K562 (cell line): Measurements from ENCODE around the gene RNF26. TPM values are rescaled to one million over a fixed set of nuclear protein-coding genes. Genes with fewer than 3 reads are reported as not detected.
A peak's percentile ranks its signal among the peaks of the same experiment; 100 is the strongest.

Experiments
- ARHGAP35 ChIP-seq: fragments of 450-650 bp; IDR thresholded peaks from 2 replicates; pipeline ENCODE4 v1.6.1; 2018; ENCODE audit not compliant: partially characterized antibody
- ARID1B ChIP-seq: fragments of 450-650 bp; IDR thresholded peaks from 2 replicates; pipeline ENCODE4 v1.6.1; 2016; ENCODE audit warnings: antibody characterized with exemption, mild to moderate bottlenecking, inconsistent platforms
- CBFA2T3 ChIP-seq: fragments of 450-650 bp; IDR thresholded peaks from 2 replicates; pipeline ENCODE4 v1.6.1; 2017
- EGR1 ChIP-seq: fragments of 450-650 bp; conservative IDR thresholded peaks from 2 replicates; pipeline ENCODE4 v1.6.1; 2017; ENCODE audit warnings: mild to moderate bottlenecking
- EP300 ChIP-seq: IDR thresholded peaks from 2 replicates; pipeline ENCODE4 v1.6.1; 2012; ENCODE audit warnings: low read length, improper control_type of control experiment
- ETV1 ChIP-seq: fragments of 450-650 bp; conservative IDR thresholded peaks from 2 replicates; pipeline ENCODE4 v1.6.1; 2016; ENCODE audit warnings: missing genetic modification characterization, control low read depth, low read depth, missing compliant biosample characterization
- ETV5 ChIP-seq: sonication (generic); formaldehyde crosslinking; IDR thresholded peaks from 2 replicates; pipeline ENCODE4 v1.4.0; 2020; ENCODE audit warnings: low read depth, mild to moderate bottlenecking, missing genetic modification reagents
- FOXM1 ChIP-seq, 2 experiments: fragments of 450-650 bp in 1 of 2; sonication (generic) in 1 of 2; formaldehyde crosslinking in 1 of 2; IDR thresholded peaks; 2 replicates each; pipeline versions ENCODE4 v1.6.1 to v1.9.0; 2017 to 2022; ENCODE audit warnings: low read depth in 2 of 2, mild to moderate bottlenecking in 2 of 2, missing genetic modification reagents in 1 of 2, moderate library complexity in 1 of 2
- HDAC2 ChIP-seq: fragments of 450-650 bp; IDR thresholded peaks from 2 replicates; pipeline ENCODE4 v1.6.1; 2016; ENCODE audit warnings: mild to moderate bottlenecking
- KDM1A ChIP-seq, 2 experiments: fragments of 450-650 bp; IDR thresholded peaks; 2 replicates each; pipeline ENCODE4 v1.6.1; 2016; ENCODE audit warnings: mild to moderate bottlenecking in 2 of 2
- MNT ChIP-seq, 2 experiments: fragments of 450-650 bp; conservative IDR thresholded peaks; 2 replicates each; pipeline ENCODE4 v1.6.1; 2017; ENCODE audit warnings: mild to moderate bottlenecking in 2 of 2, moderate library complexity in 2 of 2
- MTA3 ChIP-seq: fragments of 450-650 bp; formaldehyde crosslinking; IDR thresholded peaks from 2 replicates; pipeline ENCODE4 v1.6.1; 2017; ENCODE audit warnings: mild to moderate bottlenecking, borderline replicate concordance
- NFIC ChIP-seq: fragments of 450-650 bp; IDR thresholded peaks from 2 replicates; pipeline ENCODE4 v1.6.1; 2017; ENCODE audit warnings: mild to moderate bottlenecking, inconsistent platforms
- PHF20 ChIP-seq: fragments of 450-650 bp; IDR thresholded peaks from 2 replicates; pipeline ENCODE4 v1.6.1; 2018; ENCODE audit not compliant: partially characterized antibody
- RNF2 ChIP-seq: sonication (generic); IDR thresholded peaks from 2 replicates; pipeline ENCODE4 v1.6.1; 2016
- TBL1XR1 ChIP-seq, 2 experiments: IDR thresholded peaks; 2 replicates each; pipeline ENCODE4 v1.6.1; 2012; ENCODE audit warnings: improper control_type of control experiment in 2 of 2, low read length in 2 of 2, mild to moderate bottlenecking in 1 of 2
- TCF3 ChIP-seq: sonication (generic); formaldehyde crosslinking; IDR thresholded peaks from 2 replicates; pipeline ENCODE4 v1.4.0; 2020; ENCODE audit warnings: mild to moderate bottlenecking, missing genetic modification reagents
- TEAD4 ChIP-seq, 2 experiments: sonication (generic) in 1 of 2; formaldehyde crosslinking in 1 of 2; IDR thresholded peaks; 2 replicates each; pipeline versions ENCODE4 v1.6.1 to v1.8.0; 2012 to 2022; ENCODE audit warnings: borderline replicate concordance in 1 of 2, inconsistent platforms in 1 of 2, low read length in 1 of 2, mild to moderate bottlenecking in 1 of 2, missing genetic modification reagents in 1 of 2
- THRAP3 ChIP-seq: fragments of 450-650 bp; IDR thresholded peaks from 2 replicates; pipeline ENCODE4 v1.6.1; 2016; ENCODE audit warnings: mild to moderate bottlenecking, inconsistent platforms, borderline replicate concordance
- ZBTB8A ChIP-seq: fragments of 450-650 bp; IDR thresholded peaks from 2 replicates; pipeline ENCODE4 v1.6.1; 2018; ENCODE audit warnings: mild to moderate bottlenecking, moderate library complexity; ENCODE audit not compliant: partially characterized antibody
- ZNF134 ChIP-seq: fragments of 250-450 bp; sonication (Bioruptor Pico); conservative IDR thresholded peaks from 2 replicates; pipeline ENCODE4 v1.4.0; 2020
- ZNF253 ChIP-seq: fragments of 250-450 bp; sonication (Bioruptor Pico); conservative IDR thresholded peaks from 2 replicates; pipeline ENCODE4 v1.6.1; 2021; ENCODE audit warnings: mild to moderate bottlenecking
- polyA plus RNA-seq, 8 experiments: library from polyadenylated mRNA; depleted of rRNA in 4 of 8; stranded (reverse) in 5 of 8; unstranded in 3 of 8; fragments of >200 nt; fragmentation: Nextera tagmentation in 2 of 8; fragmentation: Illumina TruSeq in 1 of 8; extraction: Ambion mirVana in 2 of 8; extraction: Trizol in 1 of 8; gene quantifications; 2 replicates each; pipeline versions ENCODE4 v1.2.1 to v1.2.3, GENCODE V29; 2011 to 2014; ENCODE audit warnings: inconsistent platforms in 1 of 8, missing spikeins in 1 of 8
- total RNA-seq, 7 experiments: library from RNA; depleted of rRNA in 6 of 7; stranded (reverse); fragments of >200 nt in 6 of 7; fragmentation: Illumina TruSeq in 2 of 7; extraction: Trizol in 2 of 7; gene quantifications; 2 replicates each; pipeline versions ENCODE4 v1.2.1 to v1.2.3, GENCODE V29; 2011 to 2021; ENCODE audit warnings: low replicate concordance in 1 of 7
- TF ChIP-seq, protein P1 (sequence below): fragments of 450-650 bp; IDR thresholded peaks from 2 replicates; pipeline ENCODE4 v1.6.1; 2017; ENCODE audit warnings: antibody characterized with exemption, mild to moderate bottlenecking

Gene RNF26
- total and polyA plus RNA-seq, 9 of the 15 experiments (the other 6 are each of a cell fraction or from before 2014, with no cell fraction given), result 5.3 to 53.6 (median 12.7) TPM

DNA sequence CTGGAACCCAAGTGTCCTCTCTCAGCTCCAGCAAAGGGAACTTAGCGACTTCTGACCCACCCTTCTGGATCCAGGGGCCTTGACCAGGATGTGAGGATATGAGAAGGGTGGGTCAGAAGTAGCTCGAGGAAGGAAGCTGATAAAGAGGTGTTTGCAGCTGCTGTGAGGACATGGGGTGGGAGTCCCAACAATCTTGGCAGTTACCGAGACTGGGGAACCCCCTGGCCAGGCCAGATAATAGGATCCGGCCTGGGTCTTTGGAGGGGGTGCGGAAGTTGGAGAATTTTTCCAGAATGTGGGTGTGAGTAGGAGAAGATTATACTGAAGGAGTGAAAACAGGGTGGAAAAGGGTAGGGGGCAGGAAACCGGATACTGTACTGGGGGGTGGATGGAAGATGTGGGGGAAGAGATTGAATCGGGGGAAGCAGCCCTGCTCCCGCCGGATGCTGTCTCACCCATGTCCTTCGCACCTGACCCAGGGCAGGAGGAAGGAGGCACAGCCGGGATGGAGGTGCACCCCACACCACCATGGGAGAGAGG, 14.6 kb upstream of the RNF26 start (continued):
- no peak for TF ChIP-seq ZNF253 (CRISPR knock-in tag)
- TF ChIP-seq FOXM1 (IDR thresholded peaks at IDR 0.05; ENCODE audit: low read depth), result peak; percentile 49; the same call in 1 of the 2 replicates
- TF ChIP-seq FOXM1 (CRISPR knock-in tag; IDR thresholded peaks at IDR 0.05; ENCODE audit: low read depth), result no peak
- TF ChIP-seq, protein P1, sequence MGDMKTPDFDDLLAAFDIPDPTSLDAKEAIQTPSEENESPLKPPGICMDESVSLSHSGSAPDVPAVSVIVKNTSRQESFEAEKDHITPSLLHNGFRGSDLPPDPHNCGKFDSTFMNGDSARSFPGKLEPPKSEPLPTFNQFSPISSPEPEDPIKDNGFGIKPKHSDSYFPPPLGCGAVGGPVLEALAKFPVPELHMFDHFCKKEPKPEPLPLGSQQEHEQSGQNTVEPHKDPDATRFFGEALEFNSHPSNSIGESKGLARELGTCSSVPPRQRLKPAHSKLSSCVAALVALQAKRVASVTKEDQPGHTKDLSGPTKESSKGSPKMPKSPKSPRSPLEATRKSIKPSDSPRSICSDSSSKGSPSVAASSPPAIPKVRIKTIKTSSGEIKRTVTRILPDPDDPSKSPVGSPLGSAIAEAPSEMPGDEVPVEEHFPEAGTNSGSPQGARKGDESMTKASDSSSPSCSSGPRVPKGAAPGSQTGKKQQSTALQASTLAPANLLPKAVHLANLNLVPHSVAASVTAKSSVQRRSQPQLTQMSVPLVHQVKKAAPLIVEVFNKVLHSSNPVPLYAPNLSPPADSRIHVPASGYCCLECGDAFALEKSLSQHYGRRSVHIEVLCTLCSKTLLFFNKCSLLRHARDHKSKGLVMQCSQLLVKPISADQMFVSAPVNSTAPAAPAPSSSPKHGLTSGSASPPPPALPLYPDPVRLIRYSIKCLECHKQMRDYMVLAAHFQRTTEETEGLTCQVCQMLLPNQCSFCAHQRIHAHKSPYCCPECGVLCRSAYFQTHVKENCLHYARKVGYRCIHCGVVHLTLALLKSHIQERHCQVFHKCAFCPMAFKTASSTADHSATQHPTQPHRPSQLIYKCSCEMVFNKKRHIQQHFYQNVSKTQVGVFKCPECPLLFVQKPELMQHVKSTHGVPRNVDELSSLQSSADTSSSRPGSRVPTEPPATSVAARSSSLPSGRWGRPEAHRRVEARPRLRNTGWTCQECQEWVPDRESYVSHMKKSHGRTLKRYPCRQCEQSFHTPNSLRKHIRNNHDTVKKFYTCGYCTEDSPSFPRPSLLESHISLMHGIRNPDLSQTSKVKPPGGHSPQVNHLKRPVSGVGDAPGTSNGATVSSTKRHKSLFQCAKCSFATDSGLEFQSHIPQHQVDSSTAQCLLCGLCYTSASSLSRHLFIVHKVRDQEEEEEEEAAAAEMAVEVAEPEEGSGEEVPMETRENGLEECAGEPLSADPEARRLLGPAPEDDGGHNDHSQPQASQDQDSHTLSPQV, result peak; percentile 28; the same call in 1 of the 2 replicates
- TF ChIP-seq TCF3 (CRISPR knock-in tag), result peak; percentile 81
- 0 out of 2 replicates have a peak, but pooled peaks have one; percentile 68 for TF ChIP-seq MTA3
- TF ChIP-seq KDM1A (IDR thresholded peaks at IDR 0.05), result peak in 1 of 2 experiments; percentile 63; a peak in 2 of 4 replicates
- peak; percentile 75 for TF ChIP-seq EGR1
- peak; percentile 94 for TF ChIP-seq CBFA2T3
- peak; percentile 21 for TF ChIP-seq PHF20
- peak in 1 of 2 experiments; percentile 47; a peak in 1 of 4 replicates for TF ChIP-seq TBL1XR1 (IDR thresholded peaks at IDR 0.05; ENCODE audit: low read length in 2 of 2)
- peak; percentile 65; the same call in 1 of the 2 replicates for TF ChIP-seq RNF2
- TF ChIP-seq EP300, result peak; percentile 71; the same call in 1 of the 2 replicates
- TF ChIP-seq ARHGAP35, result no peak
- TF ChIP-seq ETV1 (tag), result peak; percentile 84
- 0 out of 2 replicates have a peak, but pooled peaks have one; percentile 34 for TF ChIP-seq HDAC2
- TF ChIP-seq ZBTB8A, result no peak
- TF ChIP-seq NFIC, result peak; percentile 73
- no peak for TF ChIP-seq THRAP3
- TF ChIP-seq TEAD4 (IDR thresholded peaks at IDR 0.05; ENCODE audit: low read length), result peak; percentile 60
- no peak for TF ChIP-seq TEAD4 (CRISPR knock-in tag; IDR thresholded peaks at IDR 0.05; ENCODE audit: borderline replicate concordance)
- 0 out of 4 replicates have a peak, but pooled peaks of 1 of the 2 experiments have one; percentile 58 for TF ChIP-seq MNT (conservative IDR thresholded peaks at IDR 0.05)
- TF ChIP-seq ARID1B, result peak; percentile 86
- peak; percentile 86 for TF ChIP-seq ZNF134 (CRISPR knock-in tag)
- TF ChIP-seq ETV5 (CRISPR knock-in tag), result peak; percentile 70; the same call in 1 of the 2 replicates
